GM18868 (cell line): ENCODE results near the gene DNAH6.

Source experiments
- ATAC-seq: cut with Tn5 transposase; IDR thresholded peaks from one replicate; pipeline ENCODE4 v1.9.1; 2021; ENCODE audit warnings: mild to moderate bottlenecking, moderate library complexity; ENCODE audit not compliant: unreplicated experiment

Gene DNAH6

GRCh38 chr2:84788498-84788897, 272.2 kb downstream of the DNAH6 start:
- no peak for ATAC-seq

- ATAC-seq: no peak
Observed at GRCh38 chr2:84792856-84793522, 276.7 kb downstream of the DNAH6 start.

- no peak for ATAC-seq
Observed at GRCh38 chr2:84793641-84794040, 277.3 kb downstream of the DNAH6 start.

GRCh38 chr2:84796798-84797197, 280.5 kb downstream of the DNAH6 start:
- ATAC-seq: no peak

GRCh38 chr2:84797271-84797670, 281.0 kb downstream of the DNAH6 start:
- ATAC-seq: no peak

- ATAC-seq: peak; percentile 21
Observed at GRCh38 chr2:84799772-84800171, 283.5 kb downstream of the DNAH6 start.

- peak; percentile 89 for ATAC-seq
Observed at GRCh38 chr2:84800194-84800805, 284.0 kb downstream of the DNAH6 start.

- no peak for ATAC-seq
Observed at GRCh38 chr2:84801811-84802210, 285.5 kb downstream of the DNAH6 start.

- ATAC-seq: no peak
Observed at GRCh38 chr2:84805250-84805958, 289.1 kb downstream of the DNAH6 start.

- no peak for ATAC-seq
Observed at GRCh38 chr2:84807063-84807485, 290.8 kb downstream of the DNAH6 start.

GRCh38 chr2:84808279-84808678, 292.0 kb downstream of the DNAH6 start:
- no peak for ATAC-seq

- no peak for ATAC-seq
Observed at GRCh38 chr2:84811839-84812431, 295.6 kb downstream of the DNAH6 start.

GRCh38 chr2:84815146-84815545, 298.8 kb downstream of the DNAH6 start:
- no peak for ATAC-seq

GRCh38 chr2:84816426-84817026, 300.2 kb downstream of the DNAH6 start:
- ATAC-seq: peak; percentile 58

- ATAC-seq: peak; percentile 97
Observed at GRCh38 chr2:84817239-84817655, 300.9 kb downstream of the DNAH6 start.

- no peak for ATAC-seq
Observed at GRCh38 chr2:84821806-84822205, 305.5 kb downstream of the DNAH6 start.

- no peak for ATAC-seq
Observed at GRCh38 chr2:84823229-84823628, 306.9 kb downstream of the DNAH6 start.

GRCh38 chr2:84823788-84824187, 307.5 kb downstream of the DNAH6 start:
- ATAC-seq: no peak

GRCh38 chr2:84827978-84828575, 311.8 kb downstream of the DNAH6 start:
- ATAC-seq: no peak

GRCh38 chr2:84829693-84830092, 313.4 kb downstream of the DNAH6 start:
- no peak for ATAC-seq

- ATAC-seq: no peak
Observed at GRCh38 chr2:84830095-84830494, 313.8 kb downstream of the DNAH6 start.
